MM.1S (cell line): Measurements from ENCODE around the gene FGGY.

Experiments used
- DNase-seq: peaks from one replicate; pipeline ENCODE4 v3.0.0-alpha.2; 2015
- H2AFZ ChIP-seq: fragments of 300-600 bp; sonication (generic); 2 replicates; pipeline ENCODE4 v1.6.0; 2016; ENCODE audit warnings: antibody characterized with exemption, low read length
- H3F3A ChIP-seq: fragments of 300-600 bp; sonication (generic); 2 replicates; pipeline ENCODE4 v1.6.1; 2016; ENCODE audit warnings: mild to moderate bottlenecking, antibody characterized with exemption, low read length, moderate library complexity, mixed read lengths; ENCODE audit not compliant: insufficient read depth
- H3K27ac ChIP-seq: fragments of 300-600 bp; sonication (generic); 2 replicates; pipeline ENCODE4 v1.5.1; 2016; ENCODE audit warnings: mild to moderate bottlenecking, low read length
- H3K27me3 ChIP-seq: fragments of 300-600 bp; sonication (generic); replicated peaks from 2 replicates; pipeline ENCODE4 v1.6.0; 2016; ENCODE audit warnings: low read length; ENCODE audit not compliant: insufficient read depth
- H3K36me3 ChIP-seq: fragments of 300-600 bp; sonication (generic); replicated peaks from 2 replicates; pipeline ENCODE4 v1.6.1; 2016; ENCODE audit warnings: mild to moderate bottlenecking, low read length, mixed read lengths; ENCODE audit not compliant: insufficient read depth
- H3K4me1 ChIP-seq: fragments of 300-600 bp; sonication (generic); 2 replicates; pipeline ENCODE4 v1.6.1; 2016; ENCODE audit warnings: low read length, mixed read lengths
- H3K4me2 ChIP-seq: fragments of 300-600 bp; sonication (generic); 2 replicates; pipeline ENCODE4 v1.6.0; 2016; ENCODE audit warnings: low read depth, low read length
- H3K4me3 ChIP-seq: fragments of 300-600 bp; sonication (generic); 2 replicates; pipeline ENCODE4 v1.5.1; 2016; ENCODE audit warnings: low read length, mixed read lengths
- H3K79me2 ChIP-seq: fragments of 300-600 bp; sonication (generic); 2 replicates; pipeline ENCODE4 v1.6.1; 2016; ENCODE audit warnings: mixed run types, low read length, mixed read lengths
- H3K9ac ChIP-seq: fragments of 300-600 bp; sonication (generic); 2 replicates; pipeline ENCODE4 v1.6.1; 2016; ENCODE audit warnings: low read length, mixed read lengths
- H3K9me2 ChIP-seq: fragments of 300-600 bp; sonication (generic); replicated peaks from 2 replicates; pipeline ENCODE4 v1.6.1; 2016; ENCODE audit warnings: mild to moderate bottlenecking, low read length, mixed read lengths; ENCODE audit not compliant: insufficient read depth
- H3K9me3 ChIP-seq: fragments of 300-600 bp; sonication (generic); replicated peaks from 2 replicates; pipeline ENCODE4 v1.6.1; 2016; ENCODE audit warnings: mild to moderate bottlenecking, low read length, mixed read lengths; ENCODE audit not compliant: insufficient read depth
- H4K20me1 ChIP-seq: fragments of 300-600 bp; sonication (generic); 2 replicates; pipeline ENCODE4 v1.6.1; 2016; ENCODE audit warnings: mild to moderate bottlenecking, low read length, moderate library complexity, mixed read lengths; ENCODE audit not compliant: insufficient read depth
- CTCF ChIP-seq: fragments of 300-600 bp; sonication (generic); IDR thresholded peaks from 2 replicates; pipeline ENCODE4 v1.5.1; 2016; ENCODE audit warnings: antibody characterized with exemption, low read length, mixed read lengths
- EZH2 ChIP-seq: fragments of 300-600 bp; sonication (generic); optimal IDR thresholded peaks from 2 replicates; pipeline ENCODE3; 2017; ENCODE audit warnings: low read depth, mild to moderate bottlenecking, antibody characterized with exemption, low read length, mixed read lengths
- EZH2phosphoT487 ChIP-seq: fragments of 300-600 bp; sonication (generic); IDR thresholded peaks from 2 replicates; pipeline ENCODE4 v1.6.1; 2018; ENCODE audit warnings: antibody characterized with exemption, low read length

The FGGY gene

DNA sequence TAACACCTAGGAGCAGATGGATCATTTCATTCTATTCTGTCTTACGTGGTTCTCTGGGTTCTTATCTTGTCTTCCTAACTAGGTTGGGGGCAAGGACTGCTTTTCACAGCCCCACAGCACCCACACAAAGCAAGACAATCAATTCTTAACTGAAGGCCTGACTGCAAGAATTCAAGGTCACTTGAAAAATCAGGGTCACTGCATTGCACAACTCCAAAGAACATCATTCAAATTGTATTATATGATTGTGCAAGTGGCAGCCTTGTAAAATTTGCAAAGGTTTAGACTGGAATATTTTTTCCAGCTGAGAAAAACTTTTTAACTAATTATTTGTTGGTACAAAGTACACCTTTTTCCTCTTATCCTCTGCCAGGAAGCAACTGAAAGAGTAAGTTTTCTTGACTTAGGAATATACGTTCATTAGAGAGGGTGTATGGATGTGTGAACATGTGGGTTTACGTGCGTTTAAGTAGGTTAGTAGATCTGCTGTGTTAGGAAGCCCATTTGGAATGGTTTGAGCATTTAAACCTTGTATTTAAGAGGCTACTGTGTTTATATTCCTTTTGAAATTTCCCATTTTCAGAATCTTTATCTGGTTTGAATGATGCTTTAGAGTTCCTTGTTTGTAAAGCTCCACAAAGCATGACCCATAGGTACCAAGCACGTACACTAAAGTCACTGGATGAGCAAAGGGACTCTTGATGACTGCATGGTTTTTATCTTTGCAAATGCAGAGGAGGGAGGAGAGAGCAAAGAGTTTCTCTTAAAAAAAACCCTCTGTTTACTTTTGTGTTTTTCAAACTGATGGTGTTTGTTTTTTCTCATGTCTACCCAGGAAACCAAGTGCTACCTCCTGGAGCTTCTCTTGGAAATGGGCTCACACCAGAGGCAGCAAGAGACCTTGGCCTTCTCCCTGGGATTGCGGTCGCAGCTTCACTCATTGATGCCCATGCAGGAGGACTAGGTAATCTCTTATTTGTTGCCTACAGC lies 214.9 kb downstream of the FGGY start:
- no peaks in the 10 kb centered on the region for H3K36me3 ChIP-seq
- H3K27ac ChIP-seq: no peak overlapping the region
- no peaks in the 10 kb centered on the region for H3F3A ChIP-seq
- TF ChIP-seq CTCF (no peak), EZH2phosphoT487 (no peak), EZH2 (no peak)
- no peaks in the 10 kb centered on the region for H3K27me3 ChIP-seq
- no peak overlapping the region for H3K4me2 ChIP-seq
- DNase-seq: no peak
- no peaks in the 10 kb centered on the region for H4K20me1 ChIP-seq
- H3K79me2 ChIP-seq: no peaks in the 10 kb centered on the region
- no peaks in the 10 kb centered on the region for H3K9me3 ChIP-seq
- no peaks in the 10 kb centered on the region for H3K9me2 ChIP-seq
- no peak overlapping the region for H3K9ac ChIP-seq
- no peak overlapping the region for H3K4me3 ChIP-seq
- no peak overlapping the region for H2AFZ ChIP-seq
- H3K4me1 ChIP-seq: no peaks in the 10 kb centered on the region

GRCh38 chr1:59512702-59513101 lies 215.8 kb downstream of the FGGY start:
- no peak for TF ChIP-seq CTCF
- TF ChIP-seq EZH2: no peak
- no peak for TF ChIP-seq EZH2phosphoT487
- Histone ChIP-seq H3K4me1 (no peaks in the 10 kb centered on the region), H3K9ac (no peak overlapping the region), H3K4me2 (no peak overlapping the region), H4K20me1 (no peaks in the 10 kb centered on the region), H3K36me3 (no peaks in the 10 kb centered on the region), H3F3A (no peaks in the 10 kb centered on the region), H3K9me2 (no peaks in the 10 kb centered on the region), H2AFZ (no peak overlapping the region), H3K27ac (no peak overlapping the region), H3K79me2 (no peaks in the 10 kb centered on the region), H3K9me3 (no peaks in the 10 kb centered on the region), H3K4me3 (no peak overlapping the region), H3K27me3 (no peaks in the 10 kb centered on the region)
- DNase-seq: no peak

GRCh38 chr1:59514061-59514909 lies 217.4 kb downstream of the FGGY start:
- Histone ChIP-seq H3K4me3 (no peak overlapping the region), H3K9ac (no peak overlapping the region), H3K4me1 (no peaks in the 10 kb centered on the region), H3K9me3 (no peaks in the 10 kb centered on the region), H3K9me2 (no peaks in the 10 kb centered on the region), H3K27me3 (no peaks in the 10 kb centered on the region), H3K79me2 (no peaks in the 10 kb centered on the region), H3K27ac (no peak overlapping the region), H3K36me3 (no peaks in the 10 kb centered on the region), H2AFZ (no peak overlapping the region), H4K20me1 (no peaks in the 10 kb centered on the region), H3F3A (no peaks in the 10 kb centered on the region), H3K4me2 (no peak overlapping the region)
- no peak for DNase-seq
- TF ChIP-seq CTCF (no peak), EZH2 (no peak), EZH2phosphoT487 (no peak)
